Esophagus squamous epithelium (tissue), 4 donors: Measurements from ENCODE around the gene ZFR2.

ENCODE experiments used
- CTCF ChIP-seq, 6 experiments: fragments of 450-650 bp in 4 of 6; fragments of 200-600 bp in 2 of 6; sonication (generic) in 2 of 6; IDR thresholded peaks; one replicate each; pipeline ENCODE4 v1.5.1; 2016 to 2019; ENCODE audit warnings: antibody characterized with exemption in 6 of 6, mild to moderate bottlenecking in 4 of 6, moderate library complexity in 4 of 6
- POLR2A ChIP-seq, 4 donors: fragments of 450-650 bp; IDR thresholded peaks; one replicate each; pipeline ENCODE4 v1.6.1; 2017; ENCODE audit warnings: antibody characterized with exemption in 4 of 4, mild to moderate bottlenecking in 4 of 4, moderate library complexity in 3 of 4

DNA sequence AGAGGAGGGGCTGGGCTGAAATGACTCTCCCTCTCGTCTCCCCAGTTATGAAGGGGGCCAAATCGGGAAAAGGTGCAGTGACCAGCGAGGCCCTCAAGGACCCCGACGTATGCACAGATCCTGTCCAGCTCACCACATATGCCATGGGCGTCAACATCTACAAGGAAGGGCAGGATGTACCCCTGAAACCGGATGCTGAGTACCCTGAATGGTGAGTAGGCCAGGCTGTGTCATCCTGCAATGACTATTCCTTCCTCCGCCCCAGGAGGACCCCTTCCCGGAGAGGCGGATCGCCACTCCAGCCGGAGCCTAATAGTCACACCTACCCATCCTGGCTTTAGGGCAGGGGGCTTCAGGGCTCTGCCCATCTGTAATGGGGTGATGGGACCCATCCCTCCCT is 103.7 kb downstream of the ZFR2 start:
- TF ChIP-seq CTCF (IDR thresholded peaks at IDR 0.05) (no peak), POLR2A (IDR thresholded peaks at IDR 0.05) (no peak)
